ENCODE results near the gene GTPBP6. TPM values are rescaled to one million over a fixed set of nuclear protein-coding genes. Genes with fewer than 3 reads are reported as not detected.
"Not testable (repeated sequence)": the region's sequence is repeated elsewhere in the genome, so short reads cannot be mapped to it uniquely, and the experiment has no call there.

Gene GTPBP6
- total and polyA plus RNA-seq, 10 donors = 25.4 to 69.4 (median 43.8) TPM

GRCh38 chrX:310621-311155 lies 7.9 kb downstream of the GTPBP6 start:
- DNase-seq = peak; percentile 54
- Histone ChIP-seq H3K27me3 (replicated peaks in 1 of 7) (no peaks in the 10 kb centered on the region), H3K4me3 (no peak overlapping the region), H3K27ac (no peak overlapping the region), H3K4me1 (no peaks in the 10 kb centered on the region), H3K36me3 (peaks cover 0 to 91% (median 83%) of the 10 kb centered on the region in 6 donors), H3K9me3 (peaks cover 0 to 4% (median 0%) of the 10 kb centered on the region in 8 donors)
- intact Hi-C loops (cut with DNase I; ENCODE audit: low total_unique reads) = no loop called here
- TF ChIP-seq CTCF (IDR thresholded peaks at IDR 0.05 in 8 of 11, conservative IDR thresholded peaks at IDR 0.05 in 3 of 11) (no peak), POLR2A (IDR thresholded peaks at IDR 0.05) (no peak), POLR2AphosphoS5 (IDR thresholded peaks at IDR 0.05) (no peak)
- 90 to 96% (median 94%) methylated on average over 20 to 25 of the region's 25 CpGs for WGBS, 5 donors

- WGBS, 5 donors = 94 to 96% (median 96%) methylated on average over 30 of the region's 30 CpGs
- Histone ChIP-seq H3K27ac (no peak overlapping the region), H3K4me3 (no peak overlapping the region), H3K4me1 (no peaks in the 10 kb centered on the region), H3K36me3 (peaks cover 0 to 93% (median 85%) of the 10 kb centered on the region in 6 donors), H3K27me3 (replicated peaks in 1 of 7) (no peaks in the 10 kb centered on the region), H3K9me3 (peaks cover 0 to 15% (median 0%) of the 10 kb centered on the region in 8 donors)
- DNase-seq = peak; percentile 70
- intact Hi-C loops (cut with DNase I; ENCODE audit: low total_unique reads) = no loop called here
- TF ChIP-seq POLR2A (IDR thresholded peaks at IDR 0.05) = no peak
- peak in 1 of 3 donors; percentile 4 for TF ChIP-seq POLR2AphosphoS5 (IDR thresholded peaks at IDR 0.05)
Measured at GRCh38 chrX:308821-309520, 9.6 kb downstream of the GTPBP6 start.

GRCh38 chrX:307261-308111 lies 11.1 kb downstream of the GTPBP6 start:
- 96 to 98% (median 97%) methylated on average over 35 to 58 of the region's 58 CpGs for WGBS, 5 donors
- TF ChIP-seq CTCF (IDR thresholded peaks at IDR 0.05 in 8 of 11, conservative IDR thresholded peaks at IDR 0.05 in 3 of 11) (no peak), POLR2AphosphoS5 (IDR thresholded peaks at IDR 0.05) (peak in 1 of 3 donors; percentile 61), POLR2A (IDR thresholded peaks at IDR 0.05) (no peak)
- Histone ChIP-seq H3K9me3 (peaks cover 0 to 16% (median 0%) of the 10 kb centered on the region in 8 donors), H3K36me3 (peaks cover 0 to 93% (median 82%) of the 10 kb centered on the region in 6 donors), H3K4me1 (no peaks in the 10 kb centered on the region), H3K27me3 (replicated peaks in 1 of 7) (no peaks in the 10 kb centered on the region), H3K4me3 (no peak overlapping the region), H3K27ac (no peak overlapping the region)
- intact Hi-C loops (cut with DNase I; ENCODE audit: low total_unique reads) = no loop called here
- peak; percentile 75 for DNase-seq

GRCh38 chrX:306614-307251 lies 11.9 kb downstream of the GTPBP6 start:
- WGBS, 5 donors = 91 to 100% (median 96%) methylated on average over 3 of the region's 3 CpGs
- H3K27ac ChIP-seq; H3K4me1 ChIP-seq; H3K4me3 ChIP-seq; H3K27me3 ChIP-seq (replicated peaks in 1 of 7); DNase-seq; intact Hi-C loops (cut with DNase I; ENCODE audit: low total_unique reads): not testable (repeated sequence)
- peaks cover 0 to 93% (median 81%) of the 10 kb centered on the region in 6 donors for H3K36me3 ChIP-seq
- H3K9me3 ChIP-seq = peaks cover 0 to 16% (median 0%) of the 10 kb centered on the region in 8 donors

GRCh38 chrX:305781-306613 lies 12.6 kb downstream of the GTPBP6 start:
- H3K4me1 ChIP-seq; intact Hi-C loops (cut with DNase I; ENCODE audit: low total_unique reads); H3K4me3 ChIP-seq; H3K27me3 ChIP-seq (replicated peaks in 1 of 7); H3K27ac ChIP-seq: not testable (repeated sequence)
- peak; percentile 53 for DNase-seq
- 88 to 98% (median 91%) methylated on average over 12 of the region's 12 CpGs for WGBS, 5 donors
- Histone ChIP-seq H3K9me3 (peaks cover 0 to 16% (median 0%) of the 10 kb centered on the region in 8 donors), H3K36me3 (peaks cover 0 to 93% (median 80%) of the 10 kb centered on the region in 6 donors)

Measured in spleen (tissue), 11 donors.